Measurements from ENCODE around the gene POLR3H.

- TF ChIP-seq CTCF (IDR thresholded peaks at IDR 0.05) (no peak), POLR2A (IDR thresholded peaks at IDR 0.05) (no peak)
Observed at GRCh38 chr22:41481925-41482318, 62.3 kb downstream of the POLR3H start.

Data from adrenal gland (tissue), 5 donors.